ENCODE results near the gene ADAT3.

The ADAT3 gene

DNA sequence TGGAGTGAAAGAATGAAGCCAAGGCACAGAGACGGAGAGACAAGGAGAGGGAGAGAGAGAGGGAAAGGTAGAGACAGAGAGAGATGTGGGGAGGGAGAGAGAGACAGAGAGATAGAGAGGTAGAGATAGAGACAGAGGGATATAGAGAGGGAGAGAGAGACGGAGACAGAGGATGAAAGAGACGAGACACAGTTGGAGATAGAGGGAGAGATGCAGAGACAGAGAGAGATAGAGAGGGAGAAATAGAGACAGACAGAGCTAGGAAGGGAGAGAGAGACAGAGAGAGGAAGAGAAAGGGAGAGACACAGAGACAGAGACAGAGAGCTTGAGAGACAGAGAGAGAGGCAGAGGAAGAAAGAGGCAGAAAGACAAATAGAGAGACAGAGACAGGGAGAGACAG, 31.2 kb downstream of the ADAT3 start:
- in situ Hi-C loops (cut with MboI; ENCODE audit: low sequenced_read_pairs, unreplicated experiment), result no loop called here
- no peak for DNase-seq (ENCODE audit: low spot score)
- TF ChIP-seq, protein P1, sequence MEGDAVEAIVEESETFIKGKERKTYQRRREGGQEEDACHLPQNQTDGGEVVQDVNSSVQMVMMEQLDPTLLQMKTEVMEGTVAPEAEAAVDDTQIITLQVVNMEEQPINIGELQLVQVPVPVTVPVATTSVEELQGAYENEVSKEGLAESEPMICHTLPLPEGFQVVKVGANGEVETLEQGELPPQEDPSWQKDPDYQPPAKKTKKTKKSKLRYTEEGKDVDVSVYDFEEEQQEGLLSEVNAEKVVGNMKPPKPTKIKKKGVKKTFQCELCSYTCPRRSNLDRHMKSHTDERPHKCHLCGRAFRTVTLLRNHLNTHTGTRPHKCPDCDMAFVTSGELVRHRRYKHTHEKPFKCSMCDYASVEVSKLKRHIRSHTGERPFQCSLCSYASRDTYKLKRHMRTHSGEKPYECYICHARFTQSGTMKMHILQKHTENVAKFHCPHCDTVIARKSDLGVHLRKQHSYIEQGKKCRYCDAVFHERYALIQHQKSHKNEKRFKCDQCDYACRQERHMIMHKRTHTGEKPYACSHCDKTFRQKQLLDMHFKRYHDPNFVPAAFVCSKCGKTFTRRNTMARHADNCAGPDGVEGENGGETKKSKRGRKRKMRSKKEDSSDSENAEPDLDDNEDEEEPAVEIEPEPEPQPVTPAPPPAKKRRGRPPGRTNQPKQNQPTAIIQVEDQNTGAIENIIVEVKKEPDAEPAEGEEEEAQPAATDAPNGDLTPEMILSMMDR (IDR thresholded peaks at IDR 0.05; ENCODE audit: borderline replicate concordance, control extremely low read depth, extremely low read depth, insufficient read depth, missing control alignments), result no peak

DNA sequence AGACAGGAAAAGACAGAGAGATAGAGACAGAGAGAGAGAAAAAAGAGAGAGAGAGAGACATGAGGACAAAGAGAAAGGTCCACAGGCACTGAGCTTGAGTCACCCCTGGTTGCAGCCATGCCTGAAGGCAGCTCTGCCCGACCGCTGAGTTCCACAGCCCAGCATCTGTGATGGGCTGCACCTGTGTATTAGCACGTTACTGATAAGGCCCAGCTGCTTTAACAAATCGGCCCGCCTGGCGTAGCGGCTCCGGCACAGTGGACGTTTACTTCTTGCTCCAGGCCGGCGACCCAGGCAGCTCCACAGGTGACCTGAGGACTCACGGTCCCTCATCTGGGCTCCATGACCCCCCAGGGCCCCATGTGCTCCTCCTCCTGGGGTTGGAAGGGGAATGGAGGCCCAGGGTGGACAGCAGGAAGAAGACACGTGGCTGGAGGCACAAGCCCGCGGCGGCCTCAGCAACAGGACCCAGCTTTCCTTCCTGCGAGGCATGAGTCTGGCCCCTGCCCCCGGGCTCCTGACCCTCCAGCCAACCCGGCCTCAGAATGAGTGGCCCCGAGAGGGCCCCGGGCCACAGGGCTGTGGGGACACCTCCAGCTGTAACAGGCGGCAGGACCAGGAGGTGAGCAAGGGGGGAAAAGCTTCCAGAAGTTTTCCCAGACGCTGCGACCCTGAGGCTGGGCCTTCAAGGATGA, 31.9 kb downstream of the ADAT3 start:
- in situ Hi-C loops (cut with MboI; ENCODE audit: low sequenced_read_pairs, unreplicated experiment), result no loop called here
- DNase-seq (ENCODE audit: low spot score), result no peak
- TF ChIP-seq, protein P1 (IDR thresholded peaks at IDR 0.05; ENCODE audit: borderline replicate concordance, control extremely low read depth, extremely low read depth, insufficient read depth, missing control alignments), result no peak

DNA sequence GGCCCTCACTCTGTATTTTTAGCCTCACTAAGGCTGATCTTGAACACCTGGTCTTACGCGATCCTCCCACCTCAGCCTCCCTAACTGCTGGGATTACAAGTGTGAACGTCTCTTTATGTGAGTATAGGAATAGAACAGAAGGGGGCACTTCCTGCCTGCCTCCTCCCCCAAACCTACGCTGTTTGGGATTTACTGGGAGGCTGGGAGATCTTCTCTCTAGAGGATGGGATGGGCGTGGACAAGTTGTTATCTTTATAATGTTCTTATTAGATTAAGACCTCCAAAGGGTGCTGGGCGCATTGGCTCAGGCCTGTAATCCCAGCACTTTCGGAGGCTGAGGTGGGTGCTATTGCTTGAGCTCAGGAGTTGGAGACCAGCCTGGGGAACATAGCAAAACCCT, 32.9 kb downstream of the ADAT3 start:
- in situ Hi-C loops (cut with MboI; ENCODE audit: low sequenced_read_pairs, unreplicated experiment), result no loop called here
- DNase-seq (ENCODE audit: low spot score), result no peak
- TF ChIP-seq, protein P1 (IDR thresholded peaks at IDR 0.05; ENCODE audit: borderline replicate concordance, control extremely low read depth, extremely low read depth, insufficient read depth, missing control alignments), result no peak

DNA sequence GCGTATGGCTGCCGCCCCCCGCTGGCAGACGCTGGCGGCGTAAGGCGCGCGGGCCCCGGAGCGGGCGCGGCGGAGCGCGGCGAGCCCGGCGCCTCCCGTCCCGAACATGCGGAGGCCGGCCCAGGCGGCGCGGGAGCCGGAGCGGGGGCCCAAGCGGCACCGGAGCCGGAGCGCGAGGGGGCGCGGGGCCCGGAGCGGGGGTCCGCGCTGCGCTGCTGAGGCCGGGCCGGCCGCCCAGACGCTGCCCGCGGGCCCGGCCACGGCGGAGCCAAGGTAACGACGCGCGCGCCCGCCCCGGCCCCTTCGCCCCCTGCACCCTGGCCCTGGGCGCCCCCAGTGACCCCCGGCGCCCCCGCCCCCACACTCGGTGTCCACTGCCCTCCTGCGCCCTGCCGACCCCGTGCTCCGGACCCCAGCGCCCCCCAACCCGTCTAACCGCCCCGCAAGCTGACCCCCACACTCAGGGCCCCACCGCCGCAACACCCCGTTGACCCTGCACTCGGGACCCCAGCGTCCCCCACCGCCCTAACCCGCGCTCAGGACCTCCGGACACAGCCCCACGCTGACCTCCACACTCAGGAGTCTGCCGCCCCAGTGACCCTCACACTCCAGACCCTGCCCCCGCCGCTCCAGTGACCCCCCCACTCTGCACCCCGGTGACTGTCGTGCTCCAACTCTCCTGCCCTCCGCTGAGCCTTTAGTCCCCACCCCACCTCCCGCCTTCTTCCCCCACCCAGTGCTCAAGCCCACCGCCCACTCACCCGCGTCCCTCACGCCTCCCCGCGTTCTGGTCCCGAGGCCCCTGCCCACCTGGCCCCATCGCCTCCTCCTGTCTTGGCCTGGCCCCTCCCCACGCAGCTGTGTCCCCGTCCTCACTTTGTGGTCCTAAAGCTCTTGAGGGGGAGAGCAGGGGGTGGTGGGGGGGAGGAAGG, 36.2 kb downstream of the ADAT3 start, which contains the start of gene CSNK1G2:
CSNK1G2 (plus strand) TSS at position 27 of the 932 bp plus-strand sequence. CDS start 28,601 bp downstream, outside the sequence.
- DNase-seq (ENCODE audit: low spot score), result no peak
- in situ Hi-C loops (cut with MboI; ENCODE audit: low sequenced_read_pairs, unreplicated experiment), result no loop called here

DNA sequence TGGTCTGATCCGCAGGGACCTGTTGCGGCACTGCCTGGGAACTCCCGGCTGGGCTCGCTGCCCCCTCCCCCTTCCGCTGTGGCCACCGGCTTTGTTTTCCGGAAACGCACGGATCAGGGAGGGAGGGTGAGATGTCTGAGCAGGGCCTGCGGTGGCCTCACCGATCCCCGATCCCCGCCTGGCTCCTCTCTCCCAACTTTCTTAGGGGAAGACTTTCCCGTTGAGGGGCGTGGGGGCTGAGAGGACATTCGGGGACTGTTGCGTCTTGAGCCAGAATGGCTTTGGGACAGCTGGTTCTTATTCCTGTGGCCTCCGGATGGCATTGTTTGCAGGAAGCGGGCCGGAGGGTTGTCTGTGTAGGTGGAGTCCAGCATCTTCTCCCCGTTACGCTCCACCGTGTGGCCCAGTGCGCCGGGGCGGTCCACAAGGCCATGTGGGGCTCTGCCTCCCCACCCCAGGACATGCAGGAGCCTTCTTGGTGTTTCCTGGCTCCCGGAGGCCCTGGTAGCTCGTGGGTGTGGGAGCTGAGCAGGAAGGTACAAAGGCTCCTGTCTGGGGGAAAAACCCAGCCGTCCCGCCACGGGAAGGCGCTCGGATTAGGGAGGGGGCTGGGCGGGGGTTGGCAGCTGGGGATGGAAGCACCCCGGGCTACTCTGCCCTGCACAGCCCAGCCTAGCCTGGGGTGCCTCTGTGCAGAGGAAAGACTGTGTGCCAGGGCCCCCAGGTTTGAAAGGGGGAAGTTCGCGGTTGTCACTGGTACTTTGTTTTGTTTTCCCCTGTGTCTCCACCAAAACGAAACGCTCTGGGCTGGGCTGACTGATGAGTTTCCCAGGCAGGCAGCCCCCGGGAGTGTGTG, 37.1 kb downstream of the ADAT3 start:
- peak; percentile 86 for DNase-seq (ENCODE audit: low spot score)
- TF ChIP-seq, protein P1 (IDR thresholded peaks at IDR 0.05; ENCODE audit: borderline replicate concordance, control extremely low read depth, extremely low read depth, insufficient read depth, missing control alignments), result no peak
- in situ Hi-C loops (cut with MboI; ENCODE audit: low sequenced_read_pairs, unreplicated experiment), result no loop called here

More for the DNA sequence above, 36.2 kb downstream of the ADAT3 start, which contains the start of gene CSNK1G2:
- TF ChIP-seq, protein P1 (IDR thresholded peaks at IDR 0.05; ENCODE audit: borderline replicate concordance, control extremely low read depth, extremely low read depth, insufficient read depth, missing control alignments), result peak; percentile 62
